HL-60 (cell line): Measurements from ENCODE around the gene ERBB4.

Experiments used
- TF ChIP-seq, protein P1 (sequence below): IDR thresholded peaks from one replicate; pipeline ENCODE4 v1.5.1; 2011; ENCODE audit warnings: low read length, control low read depth, inconsistent platforms; ENCODE audit not compliant: insufficient read depth
- TF ChIP-seq, protein P2 (sequence below): IDR thresholded peaks from 2 replicates; pipeline ENCODE4 v1.6.1; 2012; ENCODE audit warnings: low read depth; ENCODE audit not compliant: insufficient replicate concordance

DNA sequence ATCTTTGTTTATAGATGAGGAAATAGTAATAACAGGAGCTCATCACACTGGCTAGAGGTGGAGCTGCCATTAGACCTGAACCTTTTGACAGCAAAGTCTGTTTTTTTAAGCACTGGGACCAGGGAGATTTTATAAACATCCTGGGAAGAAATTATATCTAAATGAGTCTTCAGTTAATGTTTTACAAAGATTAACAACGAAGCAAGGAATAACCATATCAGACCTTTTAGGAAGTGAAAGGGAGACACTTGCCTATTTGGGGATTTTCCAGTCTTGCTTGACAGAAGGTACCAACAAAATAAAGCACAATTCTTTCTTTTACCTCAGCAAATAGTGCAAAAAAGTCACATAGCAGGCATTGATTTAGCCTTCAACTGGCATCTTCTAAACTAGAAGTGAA, 1205.2 kb downstream of the ERBB4 start:
- TF ChIP-seq, protein P1, sequence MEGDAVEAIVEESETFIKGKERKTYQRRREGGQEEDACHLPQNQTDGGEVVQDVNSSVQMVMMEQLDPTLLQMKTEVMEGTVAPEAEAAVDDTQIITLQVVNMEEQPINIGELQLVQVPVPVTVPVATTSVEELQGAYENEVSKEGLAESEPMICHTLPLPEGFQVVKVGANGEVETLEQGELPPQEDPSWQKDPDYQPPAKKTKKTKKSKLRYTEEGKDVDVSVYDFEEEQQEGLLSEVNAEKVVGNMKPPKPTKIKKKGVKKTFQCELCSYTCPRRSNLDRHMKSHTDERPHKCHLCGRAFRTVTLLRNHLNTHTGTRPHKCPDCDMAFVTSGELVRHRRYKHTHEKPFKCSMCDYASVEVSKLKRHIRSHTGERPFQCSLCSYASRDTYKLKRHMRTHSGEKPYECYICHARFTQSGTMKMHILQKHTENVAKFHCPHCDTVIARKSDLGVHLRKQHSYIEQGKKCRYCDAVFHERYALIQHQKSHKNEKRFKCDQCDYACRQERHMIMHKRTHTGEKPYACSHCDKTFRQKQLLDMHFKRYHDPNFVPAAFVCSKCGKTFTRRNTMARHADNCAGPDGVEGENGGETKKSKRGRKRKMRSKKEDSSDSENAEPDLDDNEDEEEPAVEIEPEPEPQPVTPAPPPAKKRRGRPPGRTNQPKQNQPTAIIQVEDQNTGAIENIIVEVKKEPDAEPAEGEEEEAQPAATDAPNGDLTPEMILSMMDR, result no peak
- TF ChIP-seq, protein P2, sequence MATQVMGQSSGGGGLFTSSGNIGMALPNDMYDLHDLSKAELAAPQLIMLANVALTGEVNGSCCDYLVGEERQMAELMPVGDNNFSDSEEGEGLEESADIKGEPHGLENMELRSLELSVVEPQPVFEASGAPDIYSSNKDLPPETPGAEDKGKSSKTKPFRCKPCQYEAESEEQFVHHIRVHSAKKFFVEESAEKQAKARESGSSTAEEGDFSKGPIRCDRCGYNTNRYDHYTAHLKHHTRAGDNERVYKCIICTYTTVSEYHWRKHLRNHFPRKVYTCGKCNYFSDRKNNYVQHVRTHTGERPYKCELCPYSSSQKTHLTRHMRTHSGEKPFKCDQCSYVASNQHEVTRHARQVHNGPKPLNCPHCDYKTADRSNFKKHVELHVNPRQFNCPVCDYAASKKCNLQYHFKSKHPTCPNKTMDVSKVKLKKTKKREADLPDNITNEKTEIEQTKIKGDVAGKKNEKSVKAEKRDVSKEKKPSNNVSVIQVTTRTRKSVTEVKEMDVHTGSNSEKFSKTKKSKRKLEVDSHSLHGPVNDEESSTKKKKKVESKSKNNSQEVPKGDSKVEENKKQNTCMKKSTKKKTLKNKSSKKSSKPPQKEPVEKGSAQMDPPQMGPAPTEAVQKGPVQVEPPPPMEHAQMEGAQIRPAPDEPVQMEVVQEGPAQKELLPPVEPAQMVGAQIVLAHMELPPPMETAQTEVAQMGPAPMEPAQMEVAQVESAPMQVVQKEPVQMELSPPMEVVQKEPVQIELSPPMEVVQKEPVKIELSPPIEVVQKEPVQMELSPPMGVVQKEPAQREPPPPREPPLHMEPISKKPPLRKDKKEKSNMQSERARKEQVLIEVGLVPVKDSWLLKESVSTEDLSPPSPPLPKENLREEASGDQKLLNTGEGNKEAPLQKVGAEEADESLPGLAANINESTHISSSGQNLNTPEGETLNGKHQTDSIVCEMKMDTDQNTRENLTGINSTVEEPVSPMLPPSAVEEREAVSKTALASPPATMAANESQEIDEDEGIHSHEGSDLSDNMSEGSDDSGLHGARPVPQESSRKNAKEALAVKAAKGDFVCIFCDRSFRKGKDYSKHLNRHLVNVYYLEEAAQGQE, result no peak
